RPMI8226 (cell line): ENCODE measurements around the gene PATL2.
"Not testable (repeated sequence)": the region's sequence is repeated elsewhere in the genome, so short reads cannot be mapped to it uniquely, and the experiment has no call there.

Source experiments
- DNase-seq: peaks from one replicate; pipeline ENCODE4 v3.0.0-alpha.2; 2015

PATL2 gene

DNA sequence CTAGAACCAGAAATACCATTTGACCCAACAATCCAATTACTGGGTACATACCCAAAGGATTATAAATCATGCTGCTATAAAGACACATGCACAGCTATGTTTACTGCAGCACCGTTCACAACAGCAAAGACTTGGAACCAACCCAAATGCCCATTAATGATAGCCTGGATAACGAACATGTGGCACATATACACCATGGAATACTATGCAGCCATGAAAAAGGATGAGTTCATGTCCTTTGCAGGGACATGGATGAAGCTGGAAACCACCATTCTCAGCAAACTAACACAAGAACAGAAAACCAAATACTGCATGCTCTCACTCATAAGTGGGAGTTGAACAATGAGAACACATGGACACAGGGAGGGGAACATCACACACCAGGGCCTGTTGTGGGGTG is 21.8 kb downstream of the PATL2 start:
- not testable (repeated sequence) for DNase-seq

DNA sequence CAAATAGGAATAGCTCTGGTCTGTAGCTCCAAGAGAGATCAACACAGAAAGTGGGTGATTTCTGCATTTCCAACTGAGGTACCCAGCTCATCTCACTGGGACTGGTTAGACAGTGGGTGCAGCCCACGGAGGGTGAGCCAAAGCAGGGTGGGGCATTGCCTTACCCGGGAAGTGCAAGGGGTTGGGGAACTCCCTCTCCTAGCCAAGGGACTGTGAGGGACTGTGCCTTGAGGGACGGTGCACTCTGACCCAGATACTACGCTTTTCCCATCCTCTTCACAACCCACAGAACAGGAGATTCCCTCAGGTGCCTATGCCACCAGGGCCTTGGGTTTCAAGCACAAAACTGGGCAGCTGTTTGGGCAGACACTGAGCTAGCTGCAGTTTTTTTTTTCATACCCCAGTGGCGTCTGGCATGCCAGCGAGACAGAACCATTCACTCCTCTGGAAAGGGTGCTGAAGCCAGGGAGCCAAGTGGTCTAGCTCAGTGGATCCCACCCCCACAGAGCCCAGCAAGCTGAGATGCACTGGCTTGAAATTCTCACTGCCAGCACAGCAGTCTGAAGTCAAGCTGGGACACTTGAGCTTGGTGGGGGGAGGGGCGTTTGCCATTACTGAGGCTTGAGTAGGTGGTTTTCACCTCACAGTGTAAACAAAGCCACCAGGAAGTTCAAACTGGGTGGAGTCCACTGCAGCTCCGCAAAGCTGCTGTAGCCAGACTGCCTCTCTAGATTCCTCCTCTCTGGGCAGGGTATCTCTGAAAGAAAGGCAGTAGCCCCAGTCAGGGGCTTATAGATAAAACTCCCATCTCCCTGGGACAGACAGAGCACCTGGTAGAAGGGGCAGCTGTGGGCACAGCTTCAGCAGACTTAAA is 28.1 kb downstream of the PATL2 start:
- DNase-seq: peak; percentile 87

DNA sequence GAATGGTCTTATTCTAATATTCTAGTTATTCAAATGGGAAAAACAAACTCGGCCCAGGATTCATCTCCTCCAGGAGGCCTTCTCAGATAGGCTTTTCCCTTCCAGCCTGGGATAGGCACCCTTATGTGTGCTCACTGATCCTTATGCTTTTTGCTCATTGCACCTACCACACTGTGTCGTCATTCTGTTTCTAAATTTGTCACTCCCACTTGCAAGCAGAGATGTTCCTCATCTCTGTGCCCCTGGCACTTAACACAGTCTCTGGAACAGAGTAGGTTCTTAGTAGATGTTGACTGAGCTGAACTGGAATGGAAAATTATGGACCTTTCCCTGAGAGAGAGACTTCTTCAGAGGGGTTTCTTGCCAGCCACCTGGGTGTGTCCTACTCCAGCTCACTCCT is 28.9 kb downstream of the PATL2 start:
- no peak for DNase-seq

DNA sequence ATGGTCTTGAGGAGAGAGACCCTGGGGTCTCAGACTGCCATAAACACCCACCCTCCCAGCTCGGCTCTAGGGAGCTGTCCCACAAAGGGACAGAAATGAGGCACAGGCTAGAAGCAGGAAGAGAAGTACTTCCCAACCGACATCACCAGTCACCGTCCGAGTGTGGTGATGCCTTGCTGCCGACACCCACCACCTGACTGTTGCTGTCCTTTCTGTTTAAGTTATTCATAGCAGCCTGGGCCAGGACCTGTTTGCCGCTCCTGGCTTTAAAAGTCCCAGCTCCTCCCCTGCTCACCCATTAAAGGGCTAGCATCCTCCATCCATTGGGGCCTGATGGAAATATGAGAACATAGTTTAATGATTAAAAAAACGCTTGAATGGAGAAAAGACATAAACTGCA is 34.4 kb downstream of the PATL2 start:
- DNase-seq: no peak

DNA sequence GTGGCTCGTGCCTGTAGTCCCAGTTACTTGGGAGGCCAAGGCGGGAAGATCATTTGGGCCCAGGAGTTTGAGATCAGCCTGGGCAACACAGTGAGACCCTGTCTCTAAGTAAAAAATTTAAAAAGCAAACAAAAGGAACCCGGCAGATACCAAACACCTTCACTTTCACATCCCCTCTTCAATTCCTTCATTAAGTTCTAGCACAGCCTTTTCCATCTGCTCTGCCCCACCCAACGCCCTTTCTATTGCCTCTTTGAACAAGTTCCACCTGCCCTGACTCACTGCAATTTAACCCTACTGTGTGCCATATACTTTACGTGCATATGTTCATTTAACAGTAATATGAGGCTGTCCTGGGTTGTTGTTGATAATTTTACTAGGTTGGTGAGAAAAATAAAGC is 35.2 kb downstream of the PATL2 start:
- DNase-seq: no peak

DNA sequence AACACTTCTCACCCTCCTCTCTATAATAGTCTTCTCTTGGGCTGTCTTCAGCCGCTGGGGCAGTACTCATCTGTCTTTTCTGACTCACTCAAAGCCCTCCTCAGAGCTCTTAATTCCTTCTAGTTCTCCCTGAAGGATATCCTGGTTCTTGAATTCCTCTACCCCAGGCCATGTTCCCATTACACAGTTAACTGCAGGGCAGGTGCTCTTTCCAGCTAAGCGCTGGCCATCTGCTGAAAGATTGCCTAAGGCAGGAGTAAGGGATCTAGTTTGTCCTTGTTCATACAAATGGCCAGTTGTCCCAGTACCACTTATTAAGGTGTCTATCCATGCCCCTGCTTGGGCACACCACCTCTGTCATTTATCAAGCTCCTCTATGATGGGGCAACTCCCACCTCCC is 37.5 kb downstream of the PATL2 start:
- no peak for DNase-seq

DNA sequence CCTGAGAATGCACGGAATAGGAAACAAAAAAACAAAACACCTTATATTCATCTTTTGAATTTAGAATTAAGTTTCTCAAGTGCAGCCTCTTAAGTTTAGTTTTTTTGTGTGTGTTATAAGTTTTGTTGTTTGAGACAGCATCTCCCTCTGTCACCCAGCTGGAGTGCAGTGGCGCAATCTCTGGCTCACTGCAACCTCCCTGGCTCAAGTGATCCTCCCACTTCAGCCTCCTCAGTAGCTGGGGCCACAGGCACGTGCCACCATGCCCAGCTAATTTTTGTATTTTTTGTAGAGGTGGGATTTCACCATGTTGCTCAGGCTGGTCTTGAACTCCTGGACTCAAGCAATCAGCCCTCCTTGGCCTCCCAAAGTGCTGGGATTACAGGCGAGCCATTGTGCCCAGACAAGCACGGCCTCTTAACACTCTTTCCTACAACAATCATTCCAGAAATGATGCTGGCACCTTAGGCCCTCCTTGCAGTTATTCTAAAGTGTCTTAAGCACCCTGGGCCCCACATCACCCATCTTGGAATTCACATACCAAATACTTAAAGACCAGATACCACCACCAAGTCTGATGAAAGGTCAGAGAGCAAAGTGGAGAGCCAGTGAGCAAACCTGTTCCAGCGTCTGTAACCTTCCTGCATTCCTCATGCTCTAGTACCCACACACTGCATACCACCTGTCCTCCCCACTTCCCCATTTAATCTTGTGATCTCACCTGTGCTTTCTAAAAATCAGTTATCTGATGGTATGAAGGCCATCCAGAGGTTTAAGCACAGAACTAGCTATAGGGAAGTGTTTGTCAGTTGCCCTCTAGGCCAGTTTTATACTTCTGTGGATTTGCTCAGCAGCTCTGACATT is 40.8 kb downstream of the PATL2 start:
- peak; percentile 37 for DNase-seq

DNA sequence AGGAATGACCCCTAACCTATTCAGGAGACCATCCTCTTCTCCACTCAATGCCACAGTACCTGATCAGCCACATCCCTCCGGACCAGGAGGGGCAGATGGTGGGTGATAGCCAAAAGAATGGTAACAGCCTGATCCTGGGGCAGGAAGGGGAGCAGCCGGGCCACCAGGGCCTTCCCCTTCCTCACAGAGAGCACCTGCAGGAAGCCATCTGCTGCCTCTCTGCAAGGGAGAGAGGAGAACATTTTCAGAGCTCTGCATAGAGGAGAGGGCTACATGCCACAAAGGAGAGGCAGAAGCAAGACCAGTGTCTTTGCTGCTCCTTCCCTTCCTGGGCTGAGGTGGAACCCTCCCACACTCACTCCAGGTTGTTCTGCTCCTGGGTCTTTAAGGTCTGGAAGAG is 42.2 kb downstream of the PATL2 start:
- no peak for DNase-seq

DNA sequence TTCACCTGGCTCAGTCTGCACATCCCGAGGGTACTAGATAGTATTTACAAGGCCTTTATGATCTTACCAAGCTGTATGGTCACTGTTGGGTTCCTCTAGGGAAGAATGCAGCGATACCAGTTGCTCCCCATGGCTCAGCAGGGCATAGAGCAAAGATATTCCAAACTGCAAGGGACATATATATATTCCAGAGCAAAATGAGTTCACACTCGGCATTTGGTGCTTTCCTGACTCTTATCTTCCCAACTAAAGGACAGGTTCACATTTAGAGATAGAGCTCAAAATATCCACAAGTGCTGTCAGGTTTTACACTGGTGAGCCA is 44.1 kb downstream of the PATL2 start:
- DNase-seq: no peak

DNA sequence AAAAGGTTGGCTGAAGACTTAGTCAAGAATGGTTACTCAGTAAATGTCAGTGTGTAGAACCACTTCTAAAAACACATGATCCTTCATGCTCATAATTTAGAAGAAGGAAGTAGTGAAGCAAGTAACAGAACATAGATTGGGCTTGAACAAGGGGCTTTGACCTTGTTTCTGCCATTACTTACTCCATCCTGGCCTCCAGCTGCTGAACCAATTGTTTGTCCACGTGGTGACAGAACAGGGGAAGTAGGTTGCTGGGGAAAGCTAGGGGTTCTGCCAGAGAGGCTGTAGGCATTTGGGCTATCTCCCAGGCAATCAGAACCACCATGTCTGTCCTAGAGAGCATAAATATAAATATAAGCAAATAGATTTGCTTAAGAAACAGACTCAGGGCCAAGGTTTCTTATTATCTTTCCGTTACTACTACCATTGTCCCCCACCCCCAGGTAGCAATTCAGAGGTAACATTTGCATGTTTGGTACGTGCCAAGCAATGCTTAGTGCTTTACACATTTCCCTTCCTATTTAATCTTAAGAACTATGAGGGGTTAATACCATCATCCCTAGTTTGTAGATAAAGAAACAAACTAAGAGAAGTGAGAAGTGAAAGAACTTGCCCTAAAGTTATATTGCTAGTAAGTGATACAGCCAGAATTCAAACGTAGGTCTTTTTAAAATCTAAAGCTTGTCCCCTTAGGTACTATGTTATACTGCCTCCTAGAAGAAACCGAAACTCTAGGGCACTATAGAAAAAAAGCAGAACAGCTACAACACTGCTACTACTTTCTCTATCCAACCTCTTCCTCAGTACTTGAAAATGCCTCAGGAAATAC is 44.7 kb downstream of the PATL2 start:
- DNase-seq: peak; percentile 43

DNA sequence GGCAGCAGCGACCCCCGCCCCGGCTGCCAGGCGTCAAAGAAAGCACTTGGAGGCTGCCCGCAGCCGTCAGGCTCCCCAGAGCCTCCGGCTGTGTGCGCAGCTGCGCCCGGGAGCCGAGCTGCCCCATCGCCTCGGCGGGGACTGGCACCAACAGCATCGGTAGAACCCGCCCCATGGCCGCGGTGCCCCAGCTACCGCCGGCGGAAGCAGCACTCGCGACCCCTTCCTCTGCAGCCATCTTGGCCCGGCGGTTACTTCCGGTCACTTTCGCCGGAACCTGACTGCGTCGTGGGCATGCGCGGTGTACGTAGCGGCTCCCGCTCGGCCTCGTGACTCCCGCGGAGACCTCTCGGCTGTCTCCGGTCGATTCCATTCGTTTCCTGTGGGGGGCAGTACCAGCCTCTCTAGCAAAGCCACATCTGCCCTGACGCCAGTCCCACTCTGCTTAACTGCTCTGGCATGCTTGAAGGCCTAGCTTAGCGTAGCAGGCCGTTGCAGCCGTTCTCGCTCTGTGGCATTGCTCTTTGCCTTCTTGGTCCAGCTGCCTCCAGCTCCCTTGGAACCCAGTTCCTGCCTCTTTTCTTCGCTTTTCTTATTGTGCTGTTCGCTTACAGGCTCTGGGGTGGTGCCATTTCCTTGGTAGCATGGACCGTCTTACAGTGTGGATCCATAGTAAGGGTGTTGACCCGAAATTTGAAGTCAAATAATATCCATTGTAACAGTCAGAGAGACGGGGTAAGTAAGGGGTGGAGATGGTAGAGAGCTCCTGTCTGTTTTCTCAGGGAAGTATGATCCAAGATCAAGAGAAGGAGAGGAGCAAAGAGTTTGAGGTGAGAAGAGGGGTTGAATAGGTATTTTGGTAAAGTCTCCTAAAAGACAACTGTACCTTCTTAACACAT is 47.5 kb downstream of the PATL2 start, which contains the start of gene SPG11:
Gene SPG11, minus strand, starts transcription at position 253 of the 899 bp plus-strand sequence. Its CDS starts 15 bp downstream, at position 238.
- peak; percentile 96 for DNase-seq

DNA sequence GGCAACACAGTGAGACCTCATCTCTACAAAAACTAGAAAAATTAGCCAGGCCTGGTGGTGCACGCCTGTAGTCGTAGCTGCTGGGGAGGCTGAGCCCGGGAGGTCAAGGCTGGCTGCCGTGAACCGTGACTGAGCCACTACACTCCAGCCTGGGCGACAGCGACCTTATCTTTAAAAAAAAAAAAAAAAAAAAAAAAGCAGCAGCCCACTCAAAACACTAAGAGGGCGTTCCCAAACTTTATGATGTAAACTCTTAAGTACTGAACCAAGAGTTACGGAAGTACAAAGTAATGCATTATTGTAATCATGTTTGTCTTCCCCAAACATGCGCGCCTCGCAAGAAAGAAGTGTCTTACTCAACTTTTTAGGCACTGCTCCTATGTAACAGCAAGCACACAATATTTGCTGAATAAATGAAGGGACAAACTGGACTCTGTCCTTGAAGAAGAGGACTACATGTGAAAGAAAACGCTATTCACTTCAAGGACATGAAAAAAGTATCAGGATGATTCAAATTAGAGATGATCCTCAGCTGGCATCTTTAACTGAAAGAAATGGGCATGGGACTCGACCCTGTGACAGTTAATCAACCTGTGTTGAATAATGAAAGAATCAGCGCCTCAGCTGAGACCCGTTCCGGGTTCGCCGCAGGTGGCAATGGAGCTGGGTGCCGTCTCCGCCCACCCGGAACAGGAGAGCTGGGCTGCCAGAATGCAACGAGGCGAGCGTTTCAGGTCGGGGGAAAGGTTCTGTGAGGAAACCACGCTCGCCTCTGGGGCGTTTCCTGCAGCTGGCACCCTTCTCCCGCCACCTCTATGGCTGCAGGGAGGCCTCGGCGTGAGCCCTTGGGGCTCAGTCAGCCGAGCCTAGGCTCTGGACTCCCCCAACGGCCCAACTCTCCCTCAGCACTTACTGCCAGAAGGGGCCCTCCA is 48.4 kb downstream of the PATL2 start:
- DNase-seq: peak; percentile 85

DNA sequence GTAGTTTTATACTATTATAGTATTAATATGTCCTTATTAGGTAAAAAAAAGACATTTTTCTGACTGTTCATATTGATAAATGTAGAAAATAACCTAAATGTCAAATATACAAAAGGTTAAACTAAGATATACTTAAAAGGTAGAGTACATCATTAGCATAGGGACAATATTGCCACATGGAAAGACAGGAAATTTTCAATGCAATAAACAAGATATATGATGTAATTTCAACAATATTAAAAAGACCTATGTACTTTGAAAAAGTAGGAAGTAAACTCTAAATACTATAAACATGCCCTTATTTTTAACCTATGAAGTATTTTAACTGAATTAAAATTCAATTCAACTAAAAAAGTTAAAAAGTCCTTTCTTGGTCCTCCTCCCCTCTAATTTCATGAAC is 49.5 kb downstream of the PATL2 start:
- no peak for DNase-seq

DNA sequence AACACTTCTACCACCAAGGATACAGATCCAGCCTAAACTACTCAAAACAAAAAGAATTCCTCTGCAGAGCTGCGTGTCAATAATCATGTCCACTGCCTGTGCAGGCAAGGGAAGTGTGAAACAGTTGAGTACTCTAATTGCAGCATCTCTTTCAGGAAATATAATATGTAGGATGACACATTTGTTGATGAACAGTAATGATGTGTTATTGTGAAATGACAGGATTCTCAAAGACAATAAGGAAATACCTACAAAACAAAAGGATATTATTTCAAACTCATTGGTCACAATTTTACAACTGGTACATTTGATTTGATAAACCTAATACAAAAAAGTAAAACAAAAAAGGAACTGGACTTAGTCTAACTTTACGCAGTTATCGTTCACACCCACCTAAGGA is 52.1 kb downstream of the PATL2 start:
- DNase-seq: no peak

DNA sequence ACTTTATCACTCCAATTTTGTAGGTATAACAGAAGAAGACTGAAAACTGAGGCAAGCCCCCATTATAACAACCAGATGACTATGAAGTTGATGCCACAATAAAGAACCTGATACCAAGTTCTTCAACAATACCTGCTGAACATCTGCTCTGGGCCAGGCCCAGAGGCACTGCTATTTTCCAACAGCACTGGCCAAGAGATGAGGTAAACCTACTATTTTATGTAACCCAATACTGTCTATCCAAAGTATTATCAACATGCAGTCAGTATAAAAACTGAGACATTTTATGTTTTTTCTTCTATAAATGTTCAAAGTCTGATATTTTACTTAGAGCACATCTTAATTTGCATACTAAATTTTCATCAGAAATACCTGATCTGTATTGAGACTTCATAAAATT is 53.7 kb downstream of the PATL2 start:
- DNase-seq: no peak

DNA sequence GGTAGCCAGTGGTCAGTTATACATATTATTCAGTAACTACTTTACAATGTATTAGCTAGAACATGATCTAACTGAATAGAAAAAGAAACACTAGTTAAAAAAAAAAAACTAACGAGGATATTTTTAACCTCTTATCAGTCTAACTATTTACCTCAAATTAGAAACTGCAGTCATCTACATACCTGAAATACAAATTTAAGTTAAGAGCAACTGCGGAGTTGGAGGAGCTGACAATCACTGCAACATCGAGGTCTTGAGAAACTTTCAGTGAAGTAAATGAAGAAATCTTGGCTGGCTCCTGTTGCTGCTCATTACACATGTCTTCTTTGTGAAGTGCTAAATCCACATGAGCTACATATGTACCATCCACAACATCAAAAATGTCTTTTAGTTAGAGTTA is 54.2 kb downstream of the PATL2 start:
- no peak for DNase-seq

DNA sequence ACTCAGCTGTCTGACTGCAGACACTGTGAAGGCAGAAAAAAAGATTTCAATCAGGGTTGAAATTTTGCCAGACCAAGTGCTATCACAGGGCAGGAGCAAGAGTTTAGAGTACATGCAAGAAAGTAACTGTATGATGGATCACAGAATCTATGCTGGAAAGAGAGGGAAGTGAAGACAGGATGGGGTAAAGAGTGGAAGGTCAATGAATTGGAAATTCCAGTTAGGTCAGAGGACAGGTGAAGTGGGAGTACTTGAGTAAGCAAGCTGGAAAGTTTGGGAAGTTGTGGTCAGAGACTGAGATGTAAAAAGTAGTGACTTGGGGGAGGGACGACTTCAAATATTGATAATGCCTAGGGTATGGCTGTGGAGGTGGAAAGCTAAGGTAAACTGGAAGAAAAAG is 54.8 kb downstream of the PATL2 start:
- no peak for DNase-seq

DNA sequence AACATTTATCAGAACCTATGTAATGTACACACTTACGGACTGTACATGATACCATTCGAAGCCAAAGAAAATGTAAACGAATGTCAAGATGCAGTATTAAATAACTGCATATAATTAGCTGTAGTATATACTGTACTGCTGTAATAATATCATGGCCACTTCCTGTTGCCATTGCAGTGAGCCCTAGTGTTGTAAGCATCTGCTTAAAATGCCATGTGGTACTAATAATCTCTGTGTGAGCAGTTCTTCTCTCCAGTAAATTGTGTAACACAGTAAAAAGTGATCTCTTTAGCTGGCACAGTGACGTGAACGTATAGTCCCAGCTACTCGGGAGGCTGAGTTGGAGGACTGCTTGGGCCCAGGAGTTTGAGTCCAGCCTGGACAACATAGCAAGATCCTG is 56.3 kb downstream of the PATL2 start:
- DNase-seq: no peak

DNA sequence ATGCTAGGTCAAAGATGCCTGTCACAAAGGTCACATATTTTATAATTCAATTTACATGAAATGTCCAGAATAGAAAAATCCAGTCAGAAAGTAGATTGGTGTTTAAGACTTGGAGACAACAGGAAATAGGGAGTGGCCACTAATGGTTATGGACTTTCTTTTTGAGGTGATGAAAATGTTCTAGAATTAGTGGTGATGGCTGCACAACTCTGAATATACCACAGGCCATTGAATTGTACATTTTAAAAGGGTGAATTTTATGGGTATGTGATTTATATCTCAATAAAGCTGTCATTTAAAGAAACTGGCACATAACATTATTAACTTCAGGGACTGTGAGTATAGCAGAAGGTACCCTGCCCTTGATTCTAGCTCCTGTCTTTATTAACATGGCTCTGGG is 63.5 kb downstream of the PATL2 start:
- DNase-seq: no peak

DNA sequence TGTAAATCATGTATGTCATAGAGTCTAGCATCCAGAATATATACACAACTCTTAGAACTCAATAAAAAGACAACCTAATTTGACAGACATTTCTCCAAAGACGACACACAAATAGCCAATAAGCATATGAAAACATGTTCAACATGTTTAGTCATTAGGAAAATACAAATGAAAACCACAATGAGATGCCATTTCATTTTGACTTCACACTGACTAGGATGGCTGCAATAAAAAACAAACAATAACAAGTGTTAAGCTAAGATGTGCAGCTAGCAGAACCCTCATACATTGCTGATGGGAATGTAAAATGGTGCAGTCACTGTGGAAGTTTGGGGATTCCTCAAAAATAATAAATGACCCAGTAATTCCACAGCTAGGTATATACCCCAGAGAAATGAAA is 64.1 kb downstream of the PATL2 start:
- DNase-seq: no peak

DNA sequence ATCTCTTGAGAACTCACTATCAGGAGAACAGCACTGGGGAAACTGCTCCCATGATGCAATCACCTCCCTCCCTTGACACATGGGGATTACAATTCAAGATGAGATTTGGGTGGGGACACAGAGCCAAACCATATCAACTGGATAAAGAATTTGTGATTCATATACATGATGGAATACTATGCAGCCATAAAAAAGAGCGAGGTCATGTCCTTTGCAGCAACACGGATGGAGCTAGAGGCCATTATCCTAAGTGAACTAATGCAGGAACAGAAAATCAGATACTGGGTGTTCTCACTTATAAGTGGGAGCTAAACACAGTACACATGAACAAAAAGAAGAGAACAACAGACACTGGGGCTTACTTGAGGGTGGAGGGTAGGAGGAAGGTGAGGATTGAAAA is 64.7 kb downstream of the PATL2 start:
- no peak for DNase-seq
